ENCODE data around the gene TOMM40. TPM values are rescaled to one million over a fixed set of nuclear protein-coding genes. Genes with fewer than 3 reads are reported as not detected.
A peak's percentile ranks its signal among the peaks of the same experiment; 100 is the strongest.

The TOMM40 gene
- total RNA-seq, 3 donors from 2014 or later = 47.9 to 82.6 (median 53.5) TPM

DNA sequence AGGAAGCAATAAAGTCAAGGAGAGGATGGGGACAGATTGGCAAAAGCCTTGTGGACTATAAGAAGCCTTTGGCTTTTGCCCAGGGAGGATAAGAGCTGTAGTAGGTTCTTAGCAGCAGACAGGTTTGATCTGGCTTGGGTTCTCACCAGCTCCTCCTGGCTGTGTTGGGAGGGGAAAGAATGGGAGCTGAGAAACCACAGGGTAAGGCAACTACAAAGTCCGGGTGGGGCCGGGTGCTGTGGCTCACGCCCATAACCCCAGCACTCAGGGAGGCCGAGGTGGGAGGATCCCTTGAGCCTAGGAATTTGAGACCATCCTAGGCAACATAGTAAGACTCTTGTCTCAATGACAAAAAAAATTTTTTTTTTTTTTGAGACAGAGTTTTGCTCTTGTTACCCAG is 24.4 kb upstream of the TOMM40 start:
- peak; percentile 65 for ATAC-seq

DNA sequence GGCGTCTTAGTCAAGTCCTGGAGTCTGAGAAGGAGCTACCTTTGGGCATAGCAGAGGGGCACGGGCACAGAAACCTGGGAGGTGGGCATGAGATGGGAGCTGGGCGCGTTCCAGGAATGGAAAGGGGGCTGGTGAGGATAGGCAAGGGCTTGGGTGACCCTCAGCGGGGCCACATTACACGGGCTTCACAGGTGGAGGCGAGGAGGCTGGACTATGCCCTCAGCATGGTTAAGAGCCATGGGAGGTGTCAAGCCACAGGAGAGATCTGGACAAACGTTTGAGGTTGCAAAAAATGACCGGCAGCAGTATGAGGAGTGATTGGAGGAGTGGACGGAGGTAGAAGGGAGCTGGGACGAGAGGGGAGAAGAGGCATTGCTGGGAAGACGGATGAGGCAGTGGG is 23.5 kb upstream of the TOMM40 start:
- H3K9me3 ChIP-seq = no peaks in the 10 kb centered on the region
- TF ChIP-seq, protein P1, sequence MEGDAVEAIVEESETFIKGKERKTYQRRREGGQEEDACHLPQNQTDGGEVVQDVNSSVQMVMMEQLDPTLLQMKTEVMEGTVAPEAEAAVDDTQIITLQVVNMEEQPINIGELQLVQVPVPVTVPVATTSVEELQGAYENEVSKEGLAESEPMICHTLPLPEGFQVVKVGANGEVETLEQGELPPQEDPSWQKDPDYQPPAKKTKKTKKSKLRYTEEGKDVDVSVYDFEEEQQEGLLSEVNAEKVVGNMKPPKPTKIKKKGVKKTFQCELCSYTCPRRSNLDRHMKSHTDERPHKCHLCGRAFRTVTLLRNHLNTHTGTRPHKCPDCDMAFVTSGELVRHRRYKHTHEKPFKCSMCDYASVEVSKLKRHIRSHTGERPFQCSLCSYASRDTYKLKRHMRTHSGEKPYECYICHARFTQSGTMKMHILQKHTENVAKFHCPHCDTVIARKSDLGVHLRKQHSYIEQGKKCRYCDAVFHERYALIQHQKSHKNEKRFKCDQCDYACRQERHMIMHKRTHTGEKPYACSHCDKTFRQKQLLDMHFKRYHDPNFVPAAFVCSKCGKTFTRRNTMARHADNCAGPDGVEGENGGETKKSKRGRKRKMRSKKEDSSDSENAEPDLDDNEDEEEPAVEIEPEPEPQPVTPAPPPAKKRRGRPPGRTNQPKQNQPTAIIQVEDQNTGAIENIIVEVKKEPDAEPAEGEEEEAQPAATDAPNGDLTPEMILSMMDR (IDR thresholded peaks at IDR 0.05) = no peak
- DNase-seq (no peak), ATAC-seq (no peak)
- intact Hi-C loops (cut with DNase I, micrococcal nuclease) = no loop called here
- H3K4me3 ChIP-seq = no peak overlapping the region
- no peaks in the 10 kb centered on the region for H3K4me1 ChIP-seq (ENCODE audit: low read depth)
- no peaks in the 10 kb centered on the region for H3K36me3 ChIP-seq (ENCODE audit: low read depth)

More for the DNA sequence above, 24.4 kb upstream of the TOMM40 start:
- Histone ChIP-seq H3K36me3 (ENCODE audit: low read depth) (no peaks in the 10 kb centered on the region), H3K4me1 (ENCODE audit: low read depth) (no peaks in the 10 kb centered on the region), H3K9me3 (no peaks in the 10 kb centered on the region), H3K4me3 (no peak overlapping the region)
- TF ChIP-seq, protein P1 (IDR thresholded peaks at IDR 0.05) = no peak
- DNase-seq = no peak
- intact Hi-C loops (cut with DNase I, micrococcal nuclease) = no loop called here

DNA sequence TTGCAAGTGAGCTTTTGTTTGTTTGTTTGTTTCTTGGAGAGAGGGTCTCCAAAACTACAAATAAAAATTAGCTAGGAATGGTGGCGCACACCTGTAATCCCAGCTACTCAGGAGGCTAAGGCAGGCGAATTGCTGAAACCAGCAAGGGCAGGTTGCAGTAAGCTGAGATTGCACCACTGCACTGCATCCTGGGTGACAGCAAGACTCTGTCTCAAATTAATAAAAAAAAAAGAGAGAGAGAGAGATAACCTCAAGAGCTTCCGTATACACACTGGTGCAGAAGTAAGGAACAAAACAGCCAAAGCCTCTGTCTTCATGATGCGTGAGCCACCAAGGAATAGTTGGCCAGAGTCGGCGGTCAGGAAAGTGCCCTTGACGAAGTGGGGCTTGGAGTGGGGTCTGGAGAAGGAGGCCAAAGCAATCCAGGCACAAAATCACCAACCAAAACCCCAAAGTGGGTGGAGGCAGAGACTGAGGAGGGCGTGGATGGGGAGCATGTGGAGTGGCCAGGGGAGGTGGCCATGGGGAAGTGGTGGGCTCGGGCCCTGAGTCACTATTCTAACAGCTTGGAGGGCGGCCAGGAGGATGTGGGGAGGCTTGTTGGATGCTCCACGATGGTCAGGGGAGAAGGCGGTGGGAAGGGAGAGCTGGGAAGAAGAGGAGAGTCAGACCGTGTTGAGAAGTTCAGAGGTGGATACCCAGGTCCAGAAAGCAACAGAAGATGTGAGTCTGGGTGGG is 21.2 kb upstream of the TOMM40 start:
- intact Hi-C loops (cut with DNase I, micrococcal nuclease) = no loop called here
- Histone ChIP-seq H3K36me3 (ENCODE audit: low read depth) (no peaks in the 10 kb centered on the region), H3K4me1 (ENCODE audit: low read depth) (no peaks in the 10 kb centered on the region)

DNA sequence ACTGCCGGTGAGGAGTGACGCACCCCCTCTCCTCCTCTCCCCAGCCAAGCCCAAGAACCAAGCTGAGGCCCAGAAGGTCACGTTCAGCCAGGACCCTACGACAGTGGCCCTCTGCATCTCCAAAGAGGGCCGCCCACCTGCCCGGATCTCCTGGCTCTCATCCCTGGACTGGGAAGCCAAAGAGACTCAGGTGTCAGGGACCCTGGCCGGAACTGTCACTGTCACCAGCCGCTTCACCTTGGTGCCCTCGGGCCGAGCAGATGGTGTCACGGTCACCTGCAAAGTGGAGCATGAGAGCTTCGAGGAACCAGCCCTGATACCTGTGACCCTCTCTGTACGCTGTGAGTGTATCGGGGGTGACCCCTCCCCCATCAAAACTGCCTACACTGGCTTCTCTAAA is 19.2 kb upstream of the TOMM40 start:
- TF ChIP-seq, protein P1 (IDR thresholded peaks at IDR 0.05) = no peak
- H3K36me3 ChIP-seq (ENCODE audit: low read depth) = no peaks in the 10 kb centered on the region
- H3K4me3 ChIP-seq = no peak overlapping the region
- intact Hi-C loops (cut with DNase I, micrococcal nuclease) = no loop called here
- DNase-seq = no peak
- peaks cover 11% of the 10 kb centered on the region for H3K4me1 ChIP-seq (ENCODE audit: low read depth)
- no peak for ATAC-seq
- H3K9me3 ChIP-seq = no peaks in the 10 kb centered on the region

More for the DNA sequence above, 21.2 kb upstream of the TOMM40 start:
- Histone ChIP-seq H3K4me3 (no peak overlapping the region), H3K9me3 (no peaks in the 10 kb centered on the region)
- DNase-seq (peak in 1 of 3 donors; percentile 47), ATAC-seq (peak; percentile 23)
- TF ChIP-seq, protein P1 (IDR thresholded peaks at IDR 0.05) = no peak

DNA sequence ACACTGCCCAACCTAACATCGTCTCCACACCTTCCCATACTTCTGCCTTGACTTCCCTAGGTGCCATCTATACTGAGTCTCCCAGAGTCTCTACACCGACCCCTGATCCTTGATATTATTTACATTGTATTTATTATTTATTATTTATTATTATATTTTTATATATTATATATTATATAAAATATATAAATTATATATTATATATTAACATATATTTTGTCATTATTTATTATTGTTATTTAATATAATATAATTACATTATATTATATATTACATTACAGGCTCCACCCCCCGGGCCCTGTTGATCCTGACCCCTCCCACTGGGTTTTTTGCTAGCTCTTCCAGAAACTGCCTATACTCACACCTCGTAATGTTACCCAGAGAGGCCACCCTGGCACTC is 18.4 kb upstream of the TOMM40 start:
- DNase-seq (no peak), ATAC-seq (no peak)
- H3K4me1 ChIP-seq (ENCODE audit: low read depth) = peaks cover 11% of the 10 kb centered on the region
- H3K36me3 ChIP-seq (ENCODE audit: low read depth) = no peaks in the 10 kb centered on the region
- H3K9me3 ChIP-seq = no peaks in the 10 kb centered on the region
- intact Hi-C loops (cut with DNase I, micrococcal nuclease) = no loop called here
- H3K4me3 ChIP-seq = no peak overlapping the region
- TF ChIP-seq, protein P1 (IDR thresholded peaks at IDR 0.05) = no peak

All from mucosa of descending colon (tissue), 3 donors.